ENCODE data around the gene ISG15.
"Not testable (repeated sequence)": the region's sequence is repeated elsewhere in the genome, so short reads cannot be mapped to it uniquely, and the experiment has no call there.

The ISG15 gene

DNA sequence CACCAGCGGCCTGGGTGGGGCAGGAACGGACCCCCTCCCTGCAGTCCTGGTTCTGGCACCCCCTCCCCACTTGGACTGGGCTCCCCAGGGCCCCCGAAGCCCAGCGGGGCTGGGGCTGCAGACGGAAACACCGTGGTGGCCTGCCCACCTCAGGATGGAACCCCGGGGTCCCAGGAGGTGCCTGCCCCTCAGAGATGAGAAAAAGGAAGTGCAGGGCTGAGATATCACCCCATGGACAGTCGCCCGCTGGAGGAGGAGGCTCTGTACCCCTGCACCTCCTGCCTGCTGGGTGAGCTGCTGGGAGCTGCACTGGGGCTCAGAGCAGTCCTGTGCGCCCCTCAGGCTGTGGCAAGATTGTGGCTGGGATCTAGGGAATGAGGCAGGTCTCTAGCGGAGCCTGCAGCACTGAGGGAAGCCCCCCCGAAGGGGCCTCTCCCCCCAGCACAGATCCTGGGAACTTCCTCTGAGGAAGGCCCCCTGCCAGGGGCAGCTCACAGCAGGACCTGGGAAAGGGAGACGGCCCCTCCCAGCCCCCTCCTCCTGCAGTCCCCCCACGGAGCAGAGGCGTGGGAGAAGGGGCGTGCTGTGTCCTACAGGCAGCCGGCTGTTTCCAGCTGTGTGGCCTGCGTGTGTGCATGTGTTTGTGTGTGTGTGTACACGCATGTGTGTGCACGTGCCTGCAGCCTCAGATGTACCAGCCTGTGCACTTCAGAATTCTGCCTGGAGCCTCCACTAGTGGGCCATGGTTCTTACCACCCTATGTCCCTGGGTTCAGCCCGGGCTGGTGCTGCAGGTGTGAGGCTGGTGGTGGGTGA is 13.5 kb downstream of the ISG15 start:
- DNase-seq (ENCODE audit: low read depth in 2 of 2) = no peak

DNA sequence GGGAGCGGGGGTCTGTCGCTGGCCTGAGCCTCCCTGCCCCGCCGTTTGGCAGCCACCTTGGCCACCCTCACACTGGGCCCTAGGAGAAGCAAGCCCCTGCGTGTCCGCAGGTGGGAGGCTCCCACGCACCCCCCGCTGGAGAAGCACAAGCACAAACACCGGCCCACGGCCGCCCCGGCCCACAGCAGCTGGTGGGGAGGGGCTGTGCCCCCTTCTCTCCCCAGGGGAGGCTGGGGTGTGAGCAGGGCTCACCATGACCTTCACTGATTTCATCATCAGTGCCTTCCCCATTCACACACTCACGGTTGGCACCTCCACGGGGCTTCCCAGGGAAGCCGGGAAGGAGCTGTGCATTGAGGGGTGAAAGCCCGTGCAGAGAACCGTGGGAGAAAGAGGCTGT is 14.5 kb downstream of the ISG15 start:
- DNase-seq (ENCODE audit: low read depth in 2 of 2) = no peak

DNA sequence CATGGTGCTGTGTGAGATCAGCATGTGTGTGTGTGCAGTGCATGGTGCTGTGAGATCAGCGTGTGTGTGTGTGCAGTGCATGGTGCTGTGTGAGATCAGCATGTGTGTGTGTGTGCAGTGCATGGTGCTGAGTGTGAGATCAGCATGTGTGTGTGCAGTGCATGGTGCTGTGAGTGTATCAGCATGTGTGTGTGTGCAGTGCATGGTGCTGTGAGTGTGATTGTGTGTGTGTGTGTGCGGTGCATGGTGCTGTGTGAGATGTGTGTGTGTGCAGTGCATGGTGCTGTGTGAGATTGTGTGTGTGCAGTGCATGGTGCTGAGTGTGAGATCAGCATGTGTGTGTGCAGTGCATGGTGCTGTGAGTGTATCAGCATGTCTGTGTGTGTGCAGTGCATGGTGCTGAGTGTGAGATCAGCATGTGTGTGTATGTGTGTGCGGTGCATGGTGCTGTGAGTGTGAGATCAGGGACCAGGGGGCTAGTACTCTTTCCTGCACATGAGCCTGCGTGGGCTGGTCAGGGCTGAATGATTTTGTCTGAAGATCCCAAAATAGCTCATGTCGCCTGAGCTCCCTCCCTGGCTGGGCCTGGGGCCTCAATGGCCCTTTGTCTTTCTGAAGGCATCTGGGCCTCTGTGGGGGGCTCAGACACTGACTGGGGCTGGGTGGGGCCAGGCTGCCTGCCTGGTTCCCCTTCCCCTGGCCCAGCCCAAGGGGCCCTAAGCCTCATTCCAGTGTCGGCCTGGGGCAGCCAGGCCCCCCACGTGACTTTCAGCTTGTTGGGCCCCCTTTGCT is 17.8 kb downstream of the ISG15 start:
- not testable (repeated sequence) for DNase-seq (ENCODE audit: low read depth in 2 of 2)

DNA sequence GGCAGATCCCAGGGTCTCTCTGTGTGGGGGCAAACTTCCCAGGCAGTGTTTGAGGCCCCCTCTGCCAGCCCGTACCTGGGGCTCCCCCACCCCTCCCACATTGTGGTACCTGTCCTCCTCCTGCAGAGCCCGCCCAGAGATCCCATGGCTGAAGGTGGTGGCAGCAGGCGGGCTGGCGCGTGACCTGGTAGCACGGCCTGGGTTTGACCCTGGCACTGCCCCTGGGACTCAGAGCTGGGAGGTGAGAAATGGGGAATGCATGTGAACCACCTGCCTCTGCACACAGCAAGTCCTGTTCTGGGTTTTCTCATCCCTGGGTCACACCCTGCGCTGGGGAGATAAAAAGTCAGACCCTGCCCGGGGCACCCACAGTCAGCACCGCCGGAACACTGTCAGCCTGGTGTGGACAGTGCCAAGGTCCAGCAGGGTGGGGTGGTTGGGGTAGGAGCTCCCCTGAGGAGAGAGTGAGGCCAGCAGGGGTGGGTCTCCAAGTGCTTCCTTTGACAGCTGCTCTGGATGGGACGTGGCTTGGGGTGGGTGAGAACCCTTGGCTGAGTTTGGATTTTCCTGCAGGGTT is 18.4 kb downstream of the ISG15 start:
- DNase-seq (ENCODE audit: low read depth in 2 of 2) = no peak

DNA sequence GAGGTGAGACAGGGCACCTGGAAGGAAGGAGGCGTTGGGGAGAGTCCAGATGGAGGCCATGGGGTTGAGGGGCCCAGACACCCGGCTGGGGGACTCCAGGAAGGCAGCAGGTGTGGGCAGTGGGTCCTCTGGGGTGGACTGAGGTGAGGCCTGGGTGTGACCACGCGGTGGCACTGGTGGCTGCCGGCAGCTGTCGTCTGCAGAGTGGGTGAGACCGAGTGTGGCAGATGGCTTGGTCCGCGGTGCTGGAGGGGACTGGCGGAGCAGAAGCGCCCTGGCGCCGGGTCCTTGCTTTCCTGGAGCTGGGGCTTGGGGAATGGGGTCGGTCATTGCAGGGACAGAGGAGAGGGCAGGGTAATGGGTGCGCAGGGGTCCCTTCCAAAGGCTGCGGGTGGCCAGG is 19.1 kb downstream of the ISG15 start:
- no peak for DNase-seq (ENCODE audit: low read depth in 2 of 2)

DNA sequence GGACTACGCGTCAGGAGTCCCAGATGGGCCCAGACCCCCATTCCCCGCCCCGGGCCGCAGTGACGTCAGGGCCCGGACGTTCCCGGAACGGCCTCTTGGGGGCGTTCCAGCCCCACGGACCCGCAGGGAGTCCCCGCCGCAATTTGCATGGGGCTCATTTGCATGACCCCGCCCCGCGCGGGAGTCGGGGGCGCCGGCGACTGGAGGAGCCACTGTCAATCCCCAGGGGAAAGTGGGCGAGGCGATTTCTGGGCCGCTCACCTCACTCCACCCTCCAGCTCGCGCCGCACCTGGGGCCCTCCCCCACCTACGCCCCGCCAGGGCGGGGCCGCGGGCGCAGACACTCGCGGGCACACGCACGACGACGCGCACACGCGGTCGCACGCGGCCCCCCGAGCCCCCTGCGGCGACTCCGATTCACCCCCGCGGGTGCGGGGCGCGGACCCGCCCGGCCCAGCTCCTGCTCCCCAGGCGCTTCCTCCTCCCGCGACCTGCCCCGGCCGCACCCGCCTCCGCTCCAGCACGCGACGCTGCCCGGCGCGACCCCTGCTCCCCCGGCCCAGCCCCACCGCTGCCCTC is 19.8 kb downstream of the ISG15 start:
- peak; percentile 89 to 91 for DNase-seq (ENCODE audit: low read depth in 2 of 2)

DNA sequence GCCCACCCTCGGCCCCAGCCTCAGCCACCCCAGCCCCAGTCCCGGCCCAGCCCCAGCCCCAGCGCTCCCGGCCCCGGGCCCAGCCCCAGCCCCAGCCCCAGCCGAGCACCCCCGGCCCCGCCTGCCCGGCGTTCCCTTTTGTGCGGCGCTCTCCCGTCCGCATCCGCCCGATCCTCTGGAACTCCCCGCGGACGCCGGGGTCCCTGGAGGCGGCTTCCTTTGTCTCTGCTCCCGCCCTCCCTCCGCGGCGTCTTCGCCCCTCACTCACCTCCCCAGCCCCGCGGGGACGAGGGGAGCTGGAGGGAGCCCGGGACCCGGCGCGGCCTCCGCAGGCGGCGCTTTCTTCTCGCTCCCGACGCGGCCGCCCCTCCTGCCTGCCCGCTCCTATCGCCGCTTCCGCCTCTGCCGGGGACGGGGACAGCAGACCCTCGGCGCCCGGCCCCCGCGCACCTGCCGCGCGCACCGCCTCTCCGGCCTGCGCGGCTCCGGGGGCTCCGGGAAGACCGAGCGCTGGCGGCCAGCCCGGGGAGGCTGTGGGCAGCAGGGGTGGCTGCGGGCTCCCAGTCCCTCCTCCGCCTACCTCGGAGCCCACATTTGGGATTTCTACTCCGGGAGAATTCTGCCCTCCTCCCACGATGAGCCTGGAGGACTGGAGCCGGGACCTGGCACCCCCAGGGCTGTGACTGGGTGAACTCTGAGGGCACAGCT is 20.6 kb downstream of the ISG15 start:
- no peak for DNase-seq (ENCODE audit: low read depth in 2 of 2)

DNA sequence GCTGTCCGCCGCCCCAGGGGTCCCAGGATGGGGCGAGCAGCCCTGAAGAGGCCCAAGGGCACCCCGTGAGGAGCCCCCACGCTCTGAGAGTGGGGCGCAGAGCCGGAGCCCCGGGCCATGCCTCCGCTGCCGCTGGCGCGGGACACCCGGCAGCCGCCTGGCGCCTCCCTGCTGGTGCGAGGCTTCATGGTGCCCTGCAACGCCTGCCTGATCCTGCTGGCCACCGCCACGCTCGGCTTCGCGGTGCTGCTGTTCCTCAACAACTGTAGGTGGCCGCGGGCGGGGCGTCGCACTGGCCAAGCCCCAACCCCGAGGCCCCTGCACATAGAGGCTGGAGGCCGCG is 21.1 kb downstream of the ISG15 start:
- DNase-seq (ENCODE audit: low read depth in 2 of 2) = no peak

DNA sequence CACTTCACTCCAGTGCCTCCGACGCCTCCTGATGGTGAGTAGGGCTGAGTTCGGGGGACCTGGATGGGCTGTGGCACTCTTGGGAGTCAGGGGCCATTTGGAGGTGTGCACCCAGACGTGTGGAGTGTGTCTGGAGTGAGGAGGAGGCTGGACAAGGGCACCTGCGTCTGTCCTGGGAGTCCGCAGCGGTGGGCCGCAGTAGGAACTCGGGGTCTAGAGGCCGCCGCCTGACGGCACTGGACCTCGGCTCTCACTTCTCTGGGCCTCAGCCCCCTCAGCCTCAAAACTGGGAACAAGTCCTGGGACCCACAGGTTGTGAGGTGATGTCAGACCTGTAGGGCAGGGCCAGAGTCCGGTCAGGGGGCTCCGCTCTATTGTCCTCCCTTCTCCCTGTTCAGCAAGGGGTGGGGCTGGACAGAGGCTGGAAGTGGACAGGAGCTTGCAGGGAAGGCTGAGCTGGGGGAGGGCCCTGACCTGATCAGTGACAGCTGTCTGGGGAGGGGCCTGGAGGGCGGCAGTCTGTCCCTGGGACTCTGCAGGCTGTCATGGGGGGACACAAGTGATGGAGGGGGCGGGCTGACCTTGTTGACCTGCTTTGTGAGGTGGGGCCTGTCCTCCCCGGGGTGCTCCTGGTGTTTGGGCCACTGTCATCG is 22.1 kb downstream of the ISG15 start:
- no peak for DNase-seq (ENCODE audit: low read depth in 2 of 2)

DNA sequence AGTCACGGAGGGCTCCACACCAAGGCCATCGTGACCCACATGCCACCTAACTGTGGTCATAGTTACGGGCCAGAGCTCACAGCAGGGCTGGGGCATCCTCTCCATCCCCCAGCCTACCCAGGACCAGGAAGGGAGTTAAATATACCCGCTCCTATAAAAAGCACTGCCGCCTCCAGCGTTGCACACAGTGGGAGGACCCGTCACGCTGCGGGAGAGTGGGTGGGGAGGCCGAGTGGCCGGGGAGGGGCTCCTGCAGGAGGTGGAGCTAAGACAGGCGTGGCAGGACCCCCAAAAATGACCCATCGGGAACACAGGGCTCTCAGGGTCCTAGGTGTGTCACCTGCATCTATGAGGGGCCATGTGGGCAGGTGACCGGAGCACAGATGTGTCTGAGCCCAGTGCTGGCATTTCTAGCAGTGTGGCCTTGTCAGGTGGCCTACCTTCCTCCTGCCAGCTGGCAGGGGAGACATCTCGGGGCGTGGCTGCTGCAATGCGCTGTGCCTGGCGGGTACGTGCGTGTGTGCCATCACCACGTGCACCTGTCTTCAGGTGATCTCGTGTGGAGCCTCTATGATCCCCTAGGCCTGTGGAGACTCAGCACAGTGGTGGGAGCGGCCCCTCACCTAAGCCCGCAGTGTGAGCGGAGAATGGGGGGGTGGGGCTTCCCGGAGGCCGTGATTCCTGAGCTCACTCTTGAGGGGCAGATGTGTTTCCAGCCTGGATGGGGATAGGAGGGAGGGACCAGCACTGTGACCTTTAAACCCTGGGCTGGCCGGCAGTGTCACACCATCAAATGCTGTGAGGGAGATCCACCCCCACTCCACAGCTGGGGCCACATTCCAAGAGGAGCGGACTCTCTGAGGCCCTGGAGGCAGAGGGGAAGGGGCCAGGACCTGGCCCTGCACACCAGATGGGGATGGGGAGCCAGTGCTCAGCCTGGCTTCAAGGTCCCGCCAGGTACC is 24.4 kb downstream of the ISG15 start:
- no peak for DNase-seq (ENCODE audit: low read depth in 2 of 2)

DNA sequence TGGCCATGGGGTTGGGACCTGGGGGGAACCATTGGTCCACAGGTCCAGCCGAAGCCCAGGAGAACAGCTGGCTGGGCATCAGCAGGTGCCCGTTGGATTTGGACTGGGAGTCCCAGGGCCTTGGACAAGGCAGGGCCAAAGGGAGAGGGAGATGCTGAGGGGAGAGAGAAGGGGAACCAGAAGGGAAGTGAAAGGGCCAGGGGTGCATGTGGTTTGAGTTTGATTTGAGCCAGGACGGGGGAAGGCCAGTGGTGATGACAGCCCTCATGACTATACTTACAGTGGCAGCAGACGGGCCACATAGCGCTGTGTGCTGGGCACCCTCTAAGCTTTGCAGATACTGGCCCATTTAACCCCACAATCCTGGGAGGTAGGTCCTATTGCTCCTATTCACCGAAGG is 25.4 kb downstream of the ISG15 start:
- DNase-seq (ENCODE audit: low read depth in 2 of 2) = no peak

DNA sequence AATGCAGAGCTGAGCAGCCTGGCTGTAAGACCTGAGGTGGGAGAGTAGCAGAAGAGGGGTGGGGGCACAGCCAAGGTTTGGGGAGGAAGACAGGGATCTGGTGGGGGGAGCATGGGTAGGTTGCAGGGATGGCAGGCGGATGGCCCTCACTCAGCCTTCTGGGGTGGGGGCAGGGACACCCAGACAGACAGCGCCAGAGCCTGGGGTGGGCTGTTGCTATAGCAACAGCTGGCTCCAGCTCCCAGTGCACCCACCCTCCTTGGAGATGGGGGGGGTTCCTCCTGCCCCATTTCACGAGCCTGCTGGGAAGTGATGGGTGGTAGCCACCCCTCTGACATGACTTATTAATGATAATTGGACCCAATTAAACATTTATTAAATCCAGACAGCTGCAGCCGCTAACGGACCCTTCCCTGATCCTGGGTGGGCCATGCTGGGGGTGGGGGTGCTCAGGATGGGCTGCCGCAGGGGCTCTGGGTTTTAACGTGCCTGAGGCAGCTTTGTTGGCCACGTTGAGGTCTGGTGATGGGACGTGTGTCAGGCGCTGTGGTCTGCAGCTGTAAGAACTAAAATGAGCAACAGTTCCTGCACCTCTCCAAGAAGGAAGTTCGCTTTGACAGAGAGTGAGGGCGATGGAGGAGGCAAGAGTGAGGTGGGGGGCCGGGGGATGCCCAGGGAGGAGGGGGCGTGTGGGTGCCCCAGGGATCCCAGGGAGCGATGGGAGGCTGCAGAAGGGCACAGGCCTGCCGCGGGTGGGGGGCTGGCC is 26.0 kb downstream of the ISG15 start:
- DNase-seq (ENCODE audit: low read depth in 2 of 2) = no peak

DNA sequence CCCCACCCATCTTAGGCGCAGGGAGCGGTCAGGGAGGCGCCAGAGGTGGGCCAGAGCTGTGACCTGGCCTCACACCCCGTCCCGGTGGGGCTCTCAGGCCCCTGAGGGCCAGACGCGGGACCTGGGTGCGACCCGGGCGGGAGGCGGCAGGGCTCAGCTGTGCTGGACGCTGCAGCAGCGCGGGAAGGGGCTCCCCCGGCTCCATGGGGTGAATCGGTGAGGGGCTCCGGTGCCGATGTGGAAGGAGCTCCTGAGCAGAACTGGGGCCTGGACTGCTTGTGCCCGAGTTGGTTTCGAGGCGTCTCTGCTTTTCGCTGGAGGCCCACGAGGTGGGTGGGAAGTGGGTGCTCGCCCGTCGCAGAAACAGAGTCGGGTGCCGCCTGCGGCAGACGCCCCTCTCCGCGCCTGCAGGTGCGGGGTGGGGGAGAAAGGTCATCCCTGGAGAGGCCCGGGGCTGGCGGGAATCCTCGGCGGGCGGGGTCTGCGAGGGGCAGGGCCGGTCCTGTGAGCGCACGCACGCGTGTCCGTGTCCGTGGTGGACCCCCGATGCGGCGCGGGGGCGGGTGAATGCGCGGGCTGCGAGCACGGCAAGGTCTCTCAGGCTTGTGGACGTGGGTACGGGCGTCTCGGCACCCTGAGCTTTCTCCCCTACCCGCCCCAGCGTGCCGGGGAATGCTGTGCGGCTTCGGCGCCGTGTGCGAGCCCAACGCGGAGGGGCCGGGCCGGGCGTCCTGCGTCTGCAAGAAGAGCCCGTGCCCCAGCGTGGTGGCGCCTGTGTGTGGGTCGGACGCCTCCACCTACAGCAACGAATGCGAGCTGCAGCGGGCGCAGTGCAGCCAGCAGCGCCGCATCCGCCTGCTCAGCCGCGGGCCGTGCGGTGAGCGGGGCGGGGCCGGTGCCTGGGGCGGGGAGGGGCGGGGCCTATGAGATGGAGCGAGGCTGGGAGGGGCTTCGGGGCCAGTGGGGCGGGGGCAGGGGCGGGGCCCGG is 27.0 kb downstream of the ISG15 start:
- DNase-seq (ENCODE audit: low read depth in 2 of 2) = peak; percentile 68 to 73

DNA sequence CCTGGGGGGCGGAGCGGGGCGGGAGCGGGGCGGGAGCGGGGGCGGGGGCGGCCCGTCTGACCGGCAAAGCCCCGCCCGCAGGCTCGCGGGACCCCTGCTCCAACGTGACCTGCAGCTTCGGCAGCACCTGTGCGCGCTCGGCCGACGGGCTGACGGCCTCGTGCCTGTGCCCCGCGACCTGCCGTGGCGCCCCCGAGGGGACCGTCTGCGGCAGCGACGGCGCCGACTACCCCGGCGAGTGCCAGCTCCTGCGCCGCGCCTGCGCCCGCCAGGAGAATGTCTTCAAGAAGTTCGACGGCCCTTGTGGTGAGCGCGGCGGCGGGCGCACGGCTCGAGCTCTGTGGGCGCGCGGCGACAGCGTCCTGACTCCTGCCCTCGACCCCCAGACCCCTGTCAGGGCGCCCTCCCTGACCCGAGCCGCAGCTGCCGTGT is 27.8 kb downstream of the ISG15 start:
- no peak for DNase-seq (ENCODE audit: low read depth in 2 of 2)

DNA sequence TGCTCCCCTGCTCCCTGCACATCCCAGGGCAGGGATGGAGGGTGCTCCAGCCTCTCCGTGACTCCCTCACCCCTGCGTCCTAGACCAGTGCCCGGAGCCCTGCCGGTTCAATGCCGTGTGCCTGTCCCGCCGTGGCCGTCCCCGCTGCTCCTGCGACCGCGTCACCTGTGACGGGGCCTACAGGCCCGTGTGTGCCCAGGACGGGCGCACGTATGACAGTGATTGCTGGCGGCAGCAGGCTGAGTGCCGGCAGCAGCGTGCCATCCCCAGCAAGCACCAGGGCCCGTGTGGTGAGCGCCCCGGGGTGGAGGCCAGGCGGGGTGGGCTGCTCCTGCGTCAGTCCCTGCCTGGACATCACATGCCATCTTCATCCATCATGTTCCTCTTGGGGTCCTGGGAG is 28.6 kb downstream of the ISG15 start:
- DNase-seq (ENCODE audit: low read depth in 2 of 2) = no peak

DNA sequence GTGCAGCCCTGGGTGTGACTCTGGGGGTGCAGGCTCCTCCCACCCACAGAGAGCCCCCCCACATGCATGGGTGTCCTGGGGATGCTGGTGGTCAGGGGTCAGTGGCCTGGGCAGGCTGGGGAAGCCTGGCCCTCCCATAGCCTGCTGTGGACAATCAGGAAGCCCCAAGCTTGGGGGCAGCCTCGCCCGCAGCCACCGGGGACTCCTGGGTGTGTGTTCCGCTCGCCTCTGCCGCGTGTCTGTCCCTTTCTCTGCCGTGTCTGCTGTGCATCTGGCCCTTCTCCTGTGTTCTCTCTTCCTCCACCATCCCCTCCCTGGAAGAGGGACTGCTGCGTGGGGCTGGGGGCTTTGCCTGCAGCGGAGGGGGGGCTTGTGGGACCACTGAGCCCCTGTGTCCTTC is 29.5 kb downstream of the ISG15 start:
- DNase-seq (ENCODE audit: low read depth in 2 of 2) = no peak

DNA sequence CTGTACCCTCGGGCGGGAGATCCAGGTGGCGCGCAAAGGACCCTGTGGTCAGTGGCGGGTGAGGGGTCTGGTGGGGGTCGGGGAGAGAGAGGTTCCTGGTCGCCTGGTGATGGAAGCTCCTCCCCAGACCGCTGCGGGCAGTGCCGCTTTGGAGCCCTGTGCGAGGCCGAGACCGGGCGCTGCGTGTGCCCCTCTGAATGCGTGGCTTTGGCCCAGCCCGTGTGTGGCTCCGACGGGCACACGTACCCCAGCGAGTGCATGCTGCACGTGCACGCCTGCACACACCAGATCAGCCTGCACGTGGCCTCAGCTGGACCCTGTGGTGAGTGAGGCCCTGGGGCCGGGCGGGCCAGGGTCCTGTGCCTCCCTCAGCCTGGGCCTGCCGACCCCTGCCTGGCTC is 30.1 kb downstream of the ISG15 start:
- DNase-seq (ENCODE audit: low read depth in 2 of 2) = no peak

DNA sequence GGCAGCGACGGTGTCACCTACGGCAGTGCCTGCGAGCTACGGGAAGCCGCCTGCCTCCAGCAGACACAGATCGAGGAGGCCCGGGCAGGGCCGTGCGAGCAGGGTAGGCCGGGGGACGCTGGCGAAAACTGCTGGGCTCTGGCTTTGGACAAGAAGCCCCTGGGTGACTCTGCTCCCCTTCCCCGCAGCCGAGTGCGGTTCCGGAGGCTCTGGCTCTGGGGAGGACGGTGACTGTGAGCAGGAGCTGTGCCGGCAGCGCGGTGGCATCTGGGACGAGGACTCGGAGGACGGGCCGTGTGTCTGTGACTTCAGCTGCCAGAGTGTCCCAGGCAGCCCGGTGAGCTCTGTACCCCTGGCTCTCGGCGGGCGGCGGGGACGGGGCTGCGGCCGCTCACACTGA is 30.6 kb downstream of the ISG15 start:
- DNase-seq (ENCODE audit: low read depth in 2 of 2) = no peak
